HG03135 (cell line): ENCODE results near the gene HUS1.
"Not testable (repeated sequence)": the region's sequence is repeated elsewhere in the genome, so short reads cannot be mapped to it uniquely, and the experiment has no call there.

ENCODE experiments used
- ATAC-seq: cut with Tn5 transposase; IDR thresholded peaks from one replicate; pipeline ENCODE4 v1.9.1; 2021; ENCODE audit warnings: mild to moderate bottlenecking, moderate library complexity; ENCODE audit not compliant: unreplicated experiment

The HUS1 gene

DNA sequence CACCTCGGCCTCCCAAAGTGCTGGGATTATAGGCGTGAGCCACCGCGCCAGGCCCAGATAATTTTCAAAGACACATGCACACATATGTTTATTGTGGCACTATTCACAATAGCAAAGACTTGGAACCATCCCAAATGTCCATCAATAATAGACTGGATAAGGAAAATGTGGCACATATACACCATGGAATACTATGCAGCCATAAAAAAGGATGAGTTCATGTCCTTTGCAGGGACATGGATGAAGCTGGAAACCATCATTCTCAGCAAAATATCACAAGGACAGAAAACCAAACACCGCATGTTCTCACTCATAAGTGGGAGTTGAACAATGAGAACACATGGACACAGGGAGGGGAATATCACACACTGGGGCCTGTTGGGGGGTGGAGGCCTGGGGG is 1.2 kb upstream of the HUS1 start:
- not testable (repeated sequence) for ATAC-seq

DNA sequence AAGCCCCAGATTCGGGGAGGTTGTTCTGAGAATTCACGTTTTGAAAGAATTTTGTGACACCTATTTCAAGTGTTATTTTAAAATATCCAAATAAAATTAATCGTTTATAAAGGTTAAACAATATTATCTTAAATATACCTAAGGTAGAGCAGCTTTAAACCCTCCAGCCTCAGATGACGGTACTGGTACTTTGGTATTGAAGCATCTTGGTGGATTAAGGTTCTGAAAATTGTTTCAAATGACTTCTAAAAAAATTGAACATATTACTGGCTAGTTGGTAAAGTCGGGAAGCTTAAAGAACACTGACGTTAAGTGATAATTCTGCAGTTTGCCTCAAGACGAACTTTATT is 392 bp upstream of the HUS1 start:
- ATAC-seq, result no peak

DNA sequence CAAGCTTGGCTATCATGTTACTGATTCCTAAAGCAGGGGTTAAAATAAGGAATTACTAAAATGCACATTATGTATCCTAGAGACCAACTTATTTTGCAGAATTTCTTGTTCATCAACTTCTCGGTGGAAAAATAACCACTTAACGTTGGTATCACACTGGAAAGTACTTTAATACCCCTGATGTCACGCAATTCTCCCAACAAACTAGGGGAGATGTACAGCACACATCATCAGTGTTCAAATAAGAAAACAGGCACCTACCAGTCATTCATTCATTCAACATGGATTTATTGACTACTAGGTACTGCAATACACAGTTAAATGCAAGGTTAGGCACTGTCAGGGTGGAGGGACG is 648 bp downstream of the HUS1 start:
- ATAC-seq, result no peak

DNA sequence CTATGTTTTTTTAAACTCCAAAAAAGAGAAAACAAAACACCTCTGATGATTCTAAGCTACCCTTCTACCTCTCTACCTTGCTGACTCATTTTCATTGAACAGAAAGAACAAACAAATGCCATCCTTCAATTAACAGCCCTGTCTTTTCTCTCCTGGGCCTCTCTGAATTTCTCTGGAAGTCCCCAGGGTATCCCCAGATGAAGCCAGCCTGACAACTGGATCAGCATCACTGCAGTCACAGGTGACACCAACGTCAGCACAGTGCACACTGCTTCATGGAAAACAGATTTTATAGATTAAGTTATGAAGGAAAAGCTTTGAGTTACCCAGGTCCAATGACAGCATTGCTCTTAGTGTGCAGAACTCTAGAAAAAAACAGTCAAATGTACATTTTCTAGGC is 5.7 kb downstream of the HUS1 start:
- no peak for ATAC-seq

DNA sequence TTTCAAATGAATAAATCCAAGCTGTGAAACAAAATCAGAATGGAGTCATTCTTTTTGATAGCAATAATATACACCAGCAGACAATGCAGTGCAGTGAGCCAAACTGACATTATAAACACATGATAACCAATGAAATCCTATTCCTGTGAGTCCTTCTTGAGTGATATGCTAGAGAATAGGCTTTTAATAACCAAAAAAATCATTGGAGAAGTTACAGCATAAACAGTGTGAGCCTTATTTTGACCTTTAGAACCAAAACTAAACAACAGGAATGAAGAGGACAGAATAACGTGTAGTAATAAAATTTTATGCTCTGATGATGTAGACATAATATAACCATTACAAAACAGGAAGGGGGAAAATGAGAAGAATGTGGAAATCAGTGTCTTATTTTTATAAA is 8.7 kb downstream of the HUS1 start:
- ATAC-seq, result no peak

DNA sequence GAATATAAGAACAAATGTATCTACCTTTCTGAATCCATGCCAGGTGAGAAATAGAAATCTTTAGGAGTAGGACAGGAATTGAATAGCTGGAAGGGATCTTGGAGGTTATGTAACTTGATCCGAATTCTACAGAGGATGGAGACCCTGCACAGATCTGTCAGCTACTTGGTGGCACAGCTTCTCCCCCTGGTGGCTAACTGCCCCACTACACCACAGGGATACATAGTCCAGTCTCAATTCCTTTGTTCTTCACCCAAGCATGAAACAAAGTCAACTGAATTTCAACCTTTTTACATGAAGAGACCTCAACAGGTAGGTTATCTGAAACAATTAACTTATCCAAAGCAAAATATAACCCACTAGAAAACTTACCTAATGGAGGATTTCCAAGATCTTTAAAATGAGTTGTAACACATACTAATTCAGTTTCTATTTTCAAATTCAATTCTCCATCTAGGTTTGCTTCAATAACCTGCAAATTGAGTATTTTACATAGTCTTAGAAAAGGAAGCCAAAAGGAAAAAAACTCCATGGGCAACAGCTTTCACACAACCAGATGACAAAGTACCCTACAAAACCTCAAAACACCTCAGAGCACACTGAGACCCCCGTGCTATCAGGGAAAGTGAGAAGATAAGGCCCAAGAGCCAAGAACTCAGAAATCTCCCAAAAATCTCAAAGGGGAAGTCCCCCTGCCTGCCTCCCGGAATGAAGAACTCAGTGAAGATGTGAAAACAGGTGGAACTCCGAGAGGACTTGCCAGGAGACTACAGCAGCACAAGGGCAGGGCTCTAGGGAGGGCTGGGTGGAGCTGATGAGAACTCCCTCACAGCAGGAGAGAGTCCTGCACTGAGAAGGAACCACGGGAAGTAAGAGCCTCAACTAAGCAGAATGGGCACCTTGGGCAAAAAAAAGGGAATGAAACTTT is 10.3 kb downstream of the HUS1 start:
- peak; percentile 76 for ATAC-seq

DNA sequence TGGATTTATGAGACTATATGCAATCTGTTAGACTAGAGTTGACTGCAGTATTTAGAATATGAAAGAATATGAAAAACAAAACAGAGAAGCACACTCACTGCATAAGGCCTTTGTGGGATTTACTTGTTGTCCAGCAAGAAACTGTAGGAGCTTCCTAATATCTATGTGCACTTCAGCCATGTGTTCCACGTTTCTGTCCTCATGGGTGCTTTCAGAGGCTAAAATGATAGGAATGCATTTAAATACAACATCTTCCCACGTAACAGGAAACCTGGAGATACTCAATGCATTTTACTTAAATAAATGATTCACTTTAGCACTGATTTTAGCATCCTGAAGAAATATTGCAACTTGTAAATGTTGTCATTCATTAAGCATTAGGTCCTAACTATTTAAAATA is 11.7 kb downstream of the HUS1 start:
- no peak for ATAC-seq

DNA sequence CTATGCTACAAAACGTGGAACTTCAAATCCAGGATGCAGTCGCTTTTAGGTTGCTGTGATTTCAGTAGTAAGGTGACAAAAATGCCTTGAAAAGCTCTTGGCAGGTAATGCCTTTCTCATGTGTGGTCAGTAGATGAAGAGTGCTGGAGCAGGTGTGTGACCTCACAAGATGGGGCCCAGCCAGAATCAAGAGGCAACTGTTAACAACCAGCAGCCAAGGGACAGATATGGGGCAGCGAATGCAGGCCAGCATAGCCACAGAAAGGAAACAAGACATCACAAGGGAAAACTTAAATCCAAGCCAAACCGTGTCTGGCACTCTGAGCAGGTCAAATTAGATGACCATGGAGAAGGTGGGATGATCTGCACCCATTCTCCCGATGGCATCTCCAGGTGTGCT is 12.3 kb downstream of the HUS1 start:
- no peak for ATAC-seq

DNA sequence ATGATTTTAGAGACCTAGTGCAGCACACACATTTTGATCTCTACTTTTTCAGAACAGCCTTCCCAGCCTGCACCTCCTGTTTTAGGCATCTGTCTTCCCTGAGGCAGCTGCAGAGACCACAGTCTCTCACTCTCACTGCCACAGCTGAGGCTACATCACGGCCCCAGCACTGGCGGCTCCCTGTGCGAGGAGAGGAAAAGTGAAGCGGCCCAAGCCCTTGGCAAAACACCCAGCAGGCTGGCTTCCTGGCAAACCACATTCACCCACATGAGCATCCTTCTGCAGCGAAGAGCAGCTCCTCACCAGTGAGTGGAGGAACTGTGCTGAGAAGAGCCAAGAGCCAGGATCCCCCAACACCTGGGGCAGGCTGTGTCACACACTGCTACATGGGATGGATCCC is 14.0 kb downstream of the HUS1 start:
- ATAC-seq, result no peak

DNA sequence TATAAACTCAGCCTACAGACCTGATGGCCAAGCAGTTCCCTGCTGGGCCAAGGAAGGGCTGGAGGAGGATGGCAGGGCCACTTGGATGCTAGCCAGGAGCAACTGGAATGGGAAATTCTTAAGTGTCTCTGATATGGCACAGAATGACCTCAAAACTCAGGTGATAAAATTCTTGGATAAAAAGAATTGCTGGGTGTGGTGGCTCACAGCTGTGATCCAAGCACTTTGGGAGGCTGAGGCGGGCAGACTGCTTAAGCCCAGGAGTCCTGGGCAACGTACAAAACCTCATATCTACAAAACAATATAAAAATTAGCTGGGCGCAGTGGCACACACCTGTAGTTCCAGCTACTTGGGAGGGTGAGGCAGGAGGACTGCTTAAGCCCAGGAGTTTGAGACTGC is 17.2 kb downstream of the HUS1 start:
- no peak for ATAC-seq

DNA sequence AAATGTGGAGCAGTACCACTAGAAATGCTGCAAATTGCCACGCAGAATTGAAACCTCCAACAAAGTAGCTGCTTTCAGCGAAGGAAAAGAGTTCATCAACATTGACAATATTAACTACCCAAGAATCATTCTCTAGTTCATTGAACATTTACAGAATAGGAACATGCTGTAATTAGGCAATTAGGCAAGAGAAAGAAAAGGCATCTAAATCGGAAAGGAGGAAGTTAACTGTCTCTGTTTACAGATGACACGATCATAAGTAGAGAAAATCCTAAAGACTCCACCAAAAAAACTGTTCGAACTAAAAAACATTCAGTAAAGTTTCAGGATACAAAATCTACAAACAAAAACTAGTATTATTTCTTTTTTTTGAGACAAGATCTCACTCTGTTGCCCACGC is 22.3 kb downstream of the HUS1 start:
- ATAC-seq, result no peak

DNA sequence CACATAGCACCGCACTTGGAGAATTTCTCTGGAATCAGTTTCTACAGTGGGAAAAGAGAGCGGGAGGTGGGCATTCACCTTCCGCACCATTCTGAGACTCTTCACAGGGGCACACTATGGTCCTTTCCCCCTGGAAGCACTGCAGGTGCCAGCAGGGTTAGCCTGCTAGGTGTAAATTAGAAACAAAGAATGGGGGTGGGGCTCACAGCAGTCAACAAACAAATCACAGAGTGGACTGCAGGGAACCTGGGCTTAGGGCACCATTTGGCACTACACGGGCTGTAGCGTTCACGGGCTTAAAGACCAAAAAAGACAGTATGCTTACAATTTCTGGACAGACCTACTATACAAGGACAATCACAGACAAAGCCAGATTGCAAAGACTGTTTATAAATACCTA is 23.2 kb downstream of the HUS1 start:
- ATAC-seq, result no peak

DNA sequence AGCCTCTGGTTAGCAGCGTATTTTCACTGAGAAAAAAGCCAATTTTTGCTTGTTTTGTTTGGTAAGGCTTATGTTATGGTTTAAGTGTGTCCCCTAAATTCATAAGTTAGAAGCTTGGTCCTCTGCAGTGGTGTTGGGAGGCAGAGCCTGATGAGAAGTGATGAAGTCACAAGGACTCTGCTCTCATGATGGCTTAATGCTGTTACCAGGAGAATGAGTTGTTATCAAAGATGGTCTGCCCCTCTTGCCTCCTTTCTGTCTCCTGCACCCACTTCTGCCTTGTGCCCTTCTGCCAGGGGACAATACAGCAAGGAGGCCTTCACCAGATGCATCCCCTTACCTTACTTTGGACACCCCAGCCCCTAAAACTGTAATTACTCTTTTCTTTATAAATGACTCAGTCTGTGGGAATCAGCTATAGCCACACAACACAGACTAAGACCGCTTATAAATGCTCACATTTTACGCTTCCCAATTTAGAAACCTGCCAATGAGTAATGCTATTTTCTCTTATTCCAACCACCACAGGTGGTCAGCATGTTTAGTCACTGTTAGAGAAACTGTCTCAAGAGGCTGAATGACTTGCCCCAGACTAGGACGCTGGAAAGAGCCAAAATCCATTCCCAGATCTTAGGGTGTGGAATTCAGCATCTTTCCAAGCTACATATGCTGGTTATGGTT is 25.0 kb downstream of the HUS1 start:
- ATAC-seq, result no peak

DNA sequence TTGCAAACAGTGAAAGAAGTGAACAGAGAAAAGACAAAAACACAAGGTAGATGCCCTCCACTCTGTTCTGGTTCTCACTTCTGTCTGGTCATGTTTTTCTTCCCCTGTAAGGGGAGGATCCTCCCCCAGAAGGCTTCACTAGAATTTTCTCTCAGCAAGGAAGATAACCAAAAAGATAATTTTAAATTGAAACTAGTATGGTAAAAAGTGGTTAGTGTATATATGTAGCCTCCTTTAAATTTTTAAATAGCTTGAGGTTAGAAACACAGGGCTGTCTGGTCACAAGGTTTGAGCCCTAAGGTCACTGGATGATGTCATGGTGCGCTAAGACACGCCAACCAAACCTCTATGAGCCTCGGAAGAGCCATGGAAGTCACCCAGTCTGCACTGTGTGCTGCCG is 25.6 kb downstream of the HUS1 start:
- ATAC-seq, result no peak

DNA sequence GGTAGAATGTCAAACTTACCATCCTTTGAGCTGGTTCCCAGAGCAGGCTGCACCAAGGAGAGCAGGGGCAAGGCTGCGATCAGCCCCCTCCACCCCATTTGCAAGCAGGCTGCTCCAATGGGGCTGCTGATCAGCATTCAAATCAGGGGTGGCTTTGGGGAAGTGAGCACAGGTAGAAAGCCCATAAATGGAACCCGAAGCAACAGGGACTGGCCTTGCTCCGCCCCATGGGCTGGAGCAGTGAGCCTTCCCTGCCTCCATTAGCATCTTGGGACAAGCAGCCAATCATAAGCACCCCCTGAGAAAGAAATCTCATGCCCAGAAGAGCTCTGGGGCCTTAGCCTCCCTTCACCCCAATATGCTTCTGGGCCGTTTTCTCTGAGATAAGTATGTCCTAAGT is 27.2 kb downstream of the HUS1 start:
- no peak for ATAC-seq

DNA sequence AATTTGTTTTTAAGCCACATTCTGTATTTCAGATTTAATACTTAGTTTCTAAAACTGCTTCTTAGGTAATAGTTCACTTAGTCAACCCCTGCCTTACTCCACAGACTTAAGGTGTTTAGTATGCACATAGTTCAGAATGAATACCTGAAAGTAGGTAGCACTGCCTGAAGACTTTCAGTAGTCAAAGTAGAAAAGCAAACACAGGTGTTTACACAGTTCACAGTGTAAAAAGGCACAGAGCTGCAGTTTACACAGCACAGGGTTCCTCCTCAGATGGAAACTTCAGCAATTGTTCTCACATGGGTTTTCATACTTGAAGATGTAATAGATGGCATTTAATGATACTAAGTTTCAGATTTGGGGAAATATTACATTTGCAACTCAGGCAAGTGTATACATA is 28.0 kb downstream of the HUS1 start:
- no peak for ATAC-seq

DNA sequence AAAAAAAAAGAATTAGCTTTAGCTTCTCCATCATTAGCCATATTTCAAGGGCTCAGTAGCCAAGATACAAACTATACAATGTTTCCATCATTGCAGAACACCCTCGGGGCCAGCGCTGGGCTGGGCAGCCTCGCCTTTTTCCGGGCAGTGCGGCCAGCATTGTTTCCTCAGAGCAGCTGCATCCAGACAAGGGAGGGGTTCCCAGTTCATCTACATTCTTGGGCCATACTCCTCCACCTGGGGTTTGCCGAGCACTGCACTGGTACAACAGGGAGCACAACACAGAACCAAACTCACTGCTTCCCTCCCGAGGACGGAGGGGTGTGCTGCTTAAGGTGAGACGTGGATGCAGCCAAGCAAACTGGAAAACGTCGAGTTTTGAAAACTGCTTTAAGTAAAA is 28.7 kb downstream of the HUS1 start:
- no peak for ATAC-seq

DNA sequence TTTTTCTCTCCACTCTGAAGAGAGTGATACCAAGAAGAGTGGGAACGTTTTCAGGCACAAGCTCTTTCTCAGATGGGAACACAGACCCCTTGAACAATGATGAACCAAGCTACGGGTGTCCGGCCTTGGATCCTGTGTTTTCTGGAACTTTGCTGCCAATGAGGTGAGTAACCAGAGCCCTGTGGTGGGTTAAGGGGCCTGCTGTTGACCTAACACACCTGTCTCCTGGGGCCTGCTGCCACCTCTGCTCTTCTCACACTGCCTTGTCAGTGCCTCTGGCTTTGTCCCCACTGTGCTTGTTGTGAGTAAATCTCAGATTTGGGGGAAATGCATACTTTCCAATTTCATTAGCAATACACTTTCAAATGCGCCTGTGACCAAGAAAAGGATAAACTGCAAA is 29.7 kb downstream of the HUS1 start:
- no peak for ATAC-seq

DNA sequence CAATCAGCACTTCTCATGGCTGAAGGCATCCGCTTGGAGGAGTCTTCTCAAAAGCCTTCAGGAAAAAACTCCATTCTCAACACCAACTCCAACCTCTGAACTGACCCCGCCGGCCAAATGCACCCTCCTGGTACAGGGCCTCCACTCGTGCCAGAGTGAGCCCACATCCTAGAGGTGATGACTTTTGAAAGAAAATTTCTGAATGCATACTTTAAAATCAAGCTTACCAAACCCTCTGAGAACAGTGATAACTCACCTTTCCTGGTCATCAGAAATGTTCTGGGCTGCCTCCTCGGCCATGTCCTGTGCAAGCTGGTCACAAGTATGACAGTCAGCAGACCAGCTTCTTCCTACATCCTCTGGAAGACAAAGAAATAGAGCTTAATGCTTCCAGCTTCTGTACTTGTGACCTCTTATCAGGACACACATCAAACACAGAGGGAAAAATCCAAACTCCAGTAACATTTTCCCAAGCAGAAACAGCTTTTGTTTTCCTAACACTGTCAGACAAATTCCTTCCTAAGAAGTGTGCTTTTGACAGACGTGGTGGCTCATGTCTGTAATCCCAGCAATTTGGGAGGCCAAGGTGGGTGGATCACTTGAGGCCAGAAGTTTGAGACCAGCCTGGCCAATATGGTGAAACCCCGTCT is 31.1 kb downstream of the HUS1 start, which contains the start of gene PKD1L1:
Gene PKD1L1, minus strand, starts transcription at position 326 of the 650 bp plus-strand sequence. Its CDS starts 26 bp downstream, at position 300.
- ATAC-seq, result no peak

DNA sequence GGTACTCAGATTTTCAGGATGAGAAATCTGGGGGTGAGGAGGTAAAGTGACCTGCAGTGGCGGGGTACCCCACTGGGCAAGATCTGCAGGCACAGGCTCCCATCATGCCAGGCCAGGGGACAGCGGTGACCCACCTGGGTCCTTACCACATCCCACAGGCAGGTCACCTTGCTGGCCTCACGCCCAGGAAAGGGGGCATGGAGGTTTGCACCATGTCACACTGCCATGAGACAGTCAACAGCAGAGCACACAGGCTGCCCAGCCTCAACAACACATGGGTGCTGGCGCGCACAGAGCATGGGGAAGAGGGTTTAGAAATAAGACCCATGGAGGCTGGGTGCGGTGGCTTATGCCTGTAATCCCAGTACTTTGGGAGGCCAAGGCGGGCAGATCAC is 32.1 kb downstream of the HUS1 start:
- ATAC-seq, result no peak

DNA sequence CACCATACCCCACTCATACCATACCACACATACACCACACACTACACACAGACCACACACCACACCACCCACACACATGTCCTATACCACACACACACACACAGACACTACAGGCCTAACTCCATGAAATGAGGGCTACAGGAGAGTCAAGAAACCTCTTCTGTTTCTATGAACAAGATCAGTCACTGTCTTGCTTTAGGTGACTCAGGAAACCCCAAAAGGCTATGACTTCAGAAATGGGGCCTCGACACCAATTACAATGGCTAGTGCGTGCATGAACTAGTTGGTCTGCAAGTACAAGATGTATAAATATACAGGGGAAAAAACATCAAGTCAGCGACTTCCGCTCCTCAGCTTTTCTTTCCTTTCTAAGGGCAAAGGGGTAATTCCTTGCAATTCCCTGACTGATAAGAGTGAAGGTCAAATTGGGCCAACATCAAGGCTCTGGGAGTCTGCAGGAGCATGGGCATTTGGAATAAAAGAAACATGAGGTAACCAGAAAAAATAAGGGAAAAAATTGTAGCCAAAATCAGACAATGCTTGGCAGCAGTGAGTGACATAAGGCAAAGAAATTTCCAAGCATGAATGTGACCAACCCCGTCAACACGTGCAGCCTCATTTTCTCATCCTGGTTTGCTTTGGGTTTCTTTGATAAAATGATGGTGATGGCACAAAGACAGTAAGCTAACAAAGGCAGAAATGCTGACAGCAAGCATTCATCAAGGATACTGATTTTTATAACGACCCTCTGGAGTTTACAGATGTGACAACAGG is 32.6 kb downstream of the HUS1 start:
- no peak for ATAC-seq
